ENCODE data around the gene TTC3. TPM values are rescaled to one million over a fixed set of nuclear protein-coding genes. Genes with fewer than 3 reads are reported as not detected.

TTC3 gene
- total and polyA plus RNA-seq, 2 of the 13 experiments (the other 11 are each of a cell fraction or from before 2014, with no cell fraction given), result 55.7 to 108 TPM

DNA sequence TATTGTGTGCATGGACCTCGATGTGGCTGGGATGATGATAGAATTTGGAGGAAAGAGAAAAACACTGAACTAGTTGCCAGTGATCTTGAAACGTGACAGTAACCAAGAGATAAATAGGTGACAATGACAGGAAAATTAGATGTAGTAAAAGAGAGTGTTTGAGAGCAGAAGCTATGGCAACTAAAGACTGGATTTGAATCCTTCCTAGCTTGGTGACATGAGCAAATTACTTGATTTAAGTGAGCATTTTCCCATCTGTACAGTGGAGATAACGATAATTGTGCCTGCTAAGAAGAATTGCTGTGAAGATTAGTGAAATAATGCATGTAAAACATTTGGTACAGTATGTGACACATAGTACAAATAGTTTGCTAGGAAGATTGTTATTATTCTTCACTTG, 12.7 kb downstream of the TTC3 start:
- TF ChIP-seq, protein P1, sequence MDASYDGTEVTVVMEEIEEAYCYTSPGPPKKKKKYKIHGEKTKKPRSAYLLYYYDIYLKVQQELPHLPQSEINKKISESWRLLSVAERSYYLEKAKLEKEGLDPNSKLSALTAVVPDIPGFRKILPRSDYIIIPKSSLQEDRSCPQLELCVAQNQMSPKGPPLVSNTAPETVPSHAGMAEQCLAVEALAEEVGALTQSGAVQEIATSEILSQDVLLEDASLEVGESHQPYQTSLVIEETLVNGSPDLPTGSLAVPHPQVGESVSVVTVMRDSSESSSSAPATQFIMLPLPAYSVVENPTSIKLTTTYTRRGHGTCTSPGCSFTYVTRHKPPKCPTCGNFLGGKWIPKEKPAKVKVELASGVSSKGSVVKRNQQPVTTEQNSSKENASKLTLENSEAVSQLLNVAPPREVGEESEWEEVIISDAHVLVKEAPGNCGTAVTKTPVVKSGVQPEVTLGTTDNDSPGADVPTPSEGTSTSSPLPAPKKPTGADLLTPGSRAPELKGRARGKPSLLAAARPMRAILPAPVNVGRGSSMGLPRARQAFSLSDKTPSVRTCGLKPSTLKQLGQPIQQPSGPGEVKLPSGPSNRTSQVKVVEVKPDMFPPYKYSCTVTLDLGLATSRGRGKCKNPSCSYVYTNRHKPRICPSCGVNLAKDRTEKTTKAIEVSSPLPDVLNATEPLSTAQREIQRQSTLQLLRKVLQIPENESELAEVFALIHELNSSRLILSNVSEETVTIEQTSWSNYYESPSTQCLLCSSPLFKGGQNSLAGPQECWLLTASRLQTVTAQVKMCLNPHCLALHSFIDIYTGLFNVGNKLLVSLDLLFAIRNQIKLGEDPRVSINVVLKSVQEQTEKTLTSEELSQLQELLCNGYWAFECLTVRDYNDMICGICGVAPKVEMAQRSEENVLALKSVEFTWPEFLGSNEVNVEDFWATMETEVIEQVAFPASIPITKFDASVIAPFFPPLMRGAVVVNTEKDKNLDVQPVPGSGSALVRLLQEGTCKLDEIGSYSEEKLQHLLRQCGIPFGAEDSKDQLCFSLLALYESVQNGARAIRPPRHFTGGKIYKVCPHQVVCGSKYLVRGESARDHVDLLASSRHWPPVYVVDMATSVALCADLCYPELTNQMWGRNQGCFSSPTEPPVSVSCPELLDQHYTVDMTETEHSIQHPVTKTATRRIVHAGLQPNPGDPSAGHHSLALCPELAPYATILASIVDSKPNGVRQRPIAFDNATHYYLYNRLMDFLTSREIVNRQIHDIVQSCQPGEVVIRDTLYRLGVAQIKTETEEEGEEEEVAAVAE (CRISPR knock-in tag; IDR thresholded peaks at IDR 0.05; ENCODE audit: borderline replicate concordance), result no peak
- no peak for TF ChIP-seq NR2F6 (IDR thresholded peaks at IDR 0.05)
- no peak for TF ChIP-seq NR2F6 (CRISPR knock-in tag; IDR thresholded peaks at IDR 0.05)
- no peak for TF ChIP-seq ZNF660 (CRISPR knock-in tag; IDR thresholded peaks at IDR 0.05; ENCODE audit: borderline replicate concordance, low read depth)
- no peak for TF ChIP-seq SOX5 (CRISPR knock-in tag; IDR thresholded peaks at IDR 0.05; ENCODE audit: borderline replicate concordance)
- TF ChIP-seq, protein P2, sequence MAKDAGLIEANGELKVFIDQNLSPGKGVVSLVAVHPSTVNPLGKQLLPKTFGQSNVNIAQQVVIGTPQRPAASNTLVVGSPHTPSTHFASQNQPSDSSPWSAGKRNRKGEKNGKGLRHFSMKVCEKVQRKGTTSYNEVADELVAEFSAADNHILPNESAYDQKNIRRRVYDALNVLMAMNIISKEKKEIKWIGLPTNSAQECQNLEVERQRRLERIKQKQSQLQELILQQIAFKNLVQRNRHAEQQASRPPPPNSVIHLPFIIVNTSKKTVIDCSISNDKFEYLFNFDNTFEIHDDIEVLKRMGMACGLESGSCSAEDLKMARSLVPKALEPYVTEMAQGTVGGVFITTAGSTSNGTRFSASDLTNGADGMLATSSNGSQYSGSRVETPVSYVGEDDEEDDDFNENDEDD (CRISPR knock-in tag; IDR thresholded peaks at IDR 0.05; ENCODE audit: borderline replicate concordance), result no peak
- TF ChIP-seq GLI4 (CRISPR knock-in tag; IDR thresholded peaks at IDR 0.05; ENCODE audit: borderline replicate concordance), result no peak
- no peak for TF ChIP-seq ESRRA (CRISPR knock-in tag; IDR thresholded peaks at IDR 0.05; ENCODE audit: low read depth)
- TF ChIP-seq CHCHD3 (CRISPR knock-in tag; IDR thresholded peaks at IDR 0.05), result no peak
- no peak for TF ChIP-seq SRSF9 (IDR thresholded peaks at IDR 0.05; ENCODE audit: borderline replicate concordance, insufficient read depth, low read depth, low read length, poor library complexity, severe bottlenecking)
- no peak for TF ChIP-seq FLYWCH1 (CRISPR knock-in tag; IDR thresholded peaks at IDR 0.05)
- FAIRE-seq, result no peak
- Histone ChIP-seq H3K9me3 (ENCODE audit: low read length) (no peaks in the 10 kb centered on the region), H3K4me2 (ENCODE audit: low read depth, low read length) (no peak overlapping the region), H3K36me3 (replicated peaks in 1 of 2; ENCODE audit: control insufficient read depth in 1 of 2, insufficient read depth in 2 of 2, low read length in 2 of 2) (peaks cover 2 to 27% of the 10 kb centered on the region in 2 experiments), H3K9ac (ENCODE audit: insufficient read depth, low read depth, low read length) (no peak overlapping the region), H3K4me3 (replicated peaks in 1 of 3; ENCODE audit: insufficient read depth in 1 of 3, low read depth in 2 of 3, low read length in 3 of 3) (no peak overlapping the region), H3K79me2 (ENCODE audit: insufficient read depth, low read length) (peaks cover 94% of the 10 kb centered on the region), H3K27ac (ENCODE audit: extremely low read length, insufficient read depth, low read length) (no peak overlapping the region), H4K20me1 (ENCODE audit: insufficient read depth, low read length) (peaks cover 51% of the 10 kb centered on the region), H2AFZ (ENCODE audit: low read length) (no peak overlapping the region), H3K4me1 (ENCODE audit: insufficient read depth, low read length) (peaks cover 36% of the 10 kb centered on the region), H3K27me3 (ENCODE audit: control insufficient read depth in 1 of 2, insufficient read depth in 2 of 2, low read length in 2 of 2) (no peaks in the 10 kb centered on the region)
- WGBS (ENCODE audit: low lambda C conversion rate), result 95% methylated on average over 3 of the region's 3 CpGs
- DNase-seq (ENCODE audit: low spot score), result no peak
- ChIA-PET POLR2A (no interaction called here), CTCF (ENCODE audit: low intra/inter-chr PET ratio, low total read pairs) (no interaction called here)
- in situ Hi-C loops (cut with HindIII; ENCODE audit: extremely low pct_ligation_motif_present, low pct_unique_long_range_greater_than_20kb), result no loop called here
- BruUV-seq (replicated peaks), result no TSS peak
- ATAC-seq, result no peak
- intact Hi-C loops (cut with micrococcal nuclease; ENCODE audit: unreplicated experiment), result no loop called here

All from HepG2 (cell line).